T follicular helper cell (primary cell): ENCODE data around the gene MOAP1.
"Not testable (repeated sequence)": the region's sequence is repeated elsewhere in the genome, so short reads cannot be mapped to it uniquely, and the experiment has no call there.

Experiments used
- DNase-seq: peaks from one replicate; pipeline ENCODE4 v3.0.0-alpha.2; 2020; ENCODE audit warnings: low read depth
- total RNA-seq, 2 experiments: gene quantifications; one replicate each; lab custom pipeline; 2026; lab: John Stamatoyannopoulos, UW

Gene MOAP1
- total RNA-seq, result 37.9 to 102 reads per million in 2 experiments

DNA sequence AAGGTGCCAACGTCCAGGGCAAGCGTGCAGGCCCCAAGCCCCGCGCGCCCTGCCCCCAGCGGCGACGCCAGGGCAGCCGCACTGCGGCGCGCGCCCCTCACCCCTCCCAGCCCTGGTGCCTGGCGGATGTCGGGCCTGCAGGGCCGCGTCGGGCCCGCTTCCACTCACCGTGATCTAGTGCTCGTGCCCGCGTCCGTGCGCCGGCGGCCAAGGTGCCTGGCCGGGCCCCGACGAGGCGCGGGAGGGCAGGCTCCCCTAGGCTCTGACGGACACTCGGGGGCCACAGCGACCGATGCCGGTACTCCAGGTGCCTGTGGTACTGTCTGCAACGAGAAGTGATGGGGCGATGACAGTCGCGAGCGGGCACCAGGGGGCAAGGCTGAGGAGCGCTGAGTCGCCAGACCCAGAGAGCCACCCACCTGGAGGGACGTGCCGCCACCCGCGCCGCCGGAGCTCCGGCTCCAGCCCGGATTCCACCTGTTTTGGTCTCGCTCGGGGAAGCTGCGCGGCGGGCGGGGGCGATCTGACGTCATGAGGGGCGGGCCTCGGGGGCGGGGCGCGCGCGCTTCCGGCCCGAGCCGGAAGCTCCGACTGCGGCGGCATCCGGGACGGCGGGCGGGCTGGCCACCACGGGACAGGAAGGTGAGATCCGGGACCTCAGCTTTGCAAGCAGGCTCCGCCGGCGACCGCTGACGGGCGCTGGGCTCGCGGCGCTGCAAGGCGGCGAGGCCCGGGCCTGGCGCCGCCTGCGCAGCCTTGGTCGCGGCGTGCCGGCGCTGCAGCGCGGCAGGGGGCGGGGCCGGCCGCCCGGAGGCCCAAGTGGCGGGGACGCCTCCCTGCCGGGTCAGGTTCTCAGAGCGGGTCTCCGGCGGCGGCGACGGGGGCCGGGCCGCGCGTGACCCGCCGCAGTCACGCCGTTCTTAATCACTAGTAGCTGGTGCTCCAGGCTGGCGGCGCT lies at the start of gene MOAP1, which contains the start of gene LYSET:
Gene MOAP1, minus strand, starts transcription at position 507 of the 958 bp plus-strand sequence. CDS start 655 bp downstream, outside the sequence.
Gene LYSET, plus strand, starts transcription at position 927 of the 958 bp plus-strand sequence. CDS start 89 bp downstream, outside the sequence.
- peak; percentile 85 for DNase-seq

- DNase-seq, result not testable (repeated sequence)
Observed at GRCh38 chr14:93233078-93233477, 48.4 kb upstream of the MOAP1 start.

- DNase-seq, result no peak
Observed at GRCh38 chr14:93232159-93232558, 47.5 kb upstream of the MOAP1 start.

DNA sequence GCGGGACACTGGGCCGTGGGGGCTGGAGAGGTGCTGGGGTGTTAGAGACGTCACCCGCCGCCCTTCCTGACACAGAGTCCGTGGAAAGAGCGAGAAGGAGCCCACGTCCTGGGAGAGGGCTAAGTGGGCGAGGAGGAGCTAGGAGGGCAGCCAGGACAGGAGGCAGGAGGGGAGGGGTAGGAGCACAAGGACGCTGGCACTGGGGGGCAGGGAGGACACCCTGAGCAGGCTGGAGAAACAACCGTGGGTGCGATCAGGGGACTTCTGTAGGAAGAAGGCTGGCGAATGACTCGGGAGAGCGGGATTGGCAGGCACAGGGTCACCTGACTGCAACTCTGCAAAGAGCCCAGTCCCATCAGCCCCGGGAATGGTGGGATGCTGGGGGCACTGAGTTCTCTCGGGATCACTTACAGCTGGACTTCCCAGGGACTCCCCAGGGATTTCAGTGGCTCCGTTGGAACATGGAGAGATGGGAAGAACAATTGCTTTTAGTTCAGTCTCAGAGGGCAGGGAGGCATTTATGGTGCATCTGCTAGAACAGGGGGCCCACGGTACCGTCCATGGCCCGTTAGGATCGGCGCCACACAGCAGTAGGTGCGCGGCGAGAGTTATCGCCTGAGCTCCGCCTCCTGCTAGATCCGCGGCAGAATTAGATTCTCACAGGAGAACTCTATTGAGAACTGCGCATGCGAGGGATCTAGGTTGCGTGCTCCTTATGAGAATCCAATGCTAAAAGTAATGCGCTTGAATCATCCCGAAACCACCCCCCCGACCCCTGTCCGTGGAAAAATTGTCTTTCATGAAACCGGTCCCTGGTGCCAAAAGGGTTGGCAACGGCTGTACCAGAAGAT lies 46.7 kb upstream of the MOAP1 start:
- no peak for DNase-seq

GRCh38 chr14:93230539-93230938 lies 45.8 kb upstream of the MOAP1 start:
- no peak for DNase-seq

DNA sequence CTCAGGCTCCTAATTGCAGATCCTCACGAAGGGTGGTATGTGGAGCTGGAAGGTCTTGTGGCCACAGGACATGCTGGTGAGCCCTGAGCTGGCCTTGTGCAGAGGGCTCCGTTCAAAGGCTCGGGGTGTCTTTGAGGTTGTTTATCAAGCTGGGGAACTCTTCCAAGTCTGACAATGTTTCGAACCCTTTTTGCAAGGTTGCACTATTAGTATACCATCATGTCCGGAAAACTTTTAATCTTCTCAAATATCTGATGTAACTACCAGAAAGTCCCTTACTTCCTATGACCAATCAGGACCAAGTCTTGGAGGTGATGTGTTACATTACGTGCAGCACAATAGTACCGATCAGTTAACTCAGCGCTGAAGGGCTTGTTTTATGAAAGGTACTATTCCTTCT lies 43.9 kb upstream of the MOAP1 start:
- DNase-seq, result no peak

- no peak for DNase-seq
Observed at GRCh38 chr14:93223565-93223964, 38.9 kb upstream of the MOAP1 start.

DNA sequence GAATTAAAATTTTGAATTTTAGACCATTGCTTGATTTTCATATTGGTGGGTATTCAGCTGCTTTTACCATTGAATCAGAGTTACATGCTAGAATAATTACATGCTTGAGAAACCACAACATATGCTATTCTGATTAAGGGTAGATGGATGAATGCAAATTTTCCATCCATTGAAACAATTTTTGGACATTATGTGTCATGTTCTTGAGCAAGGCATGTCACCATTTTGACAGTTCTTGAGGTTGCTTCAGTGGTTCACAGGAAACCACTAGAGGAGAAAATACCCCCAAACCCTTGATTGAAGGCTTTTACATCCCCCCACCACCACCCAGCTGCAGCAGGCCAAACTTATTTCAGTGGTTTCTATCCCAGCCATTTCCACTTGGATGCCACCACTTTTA lies 35.8 kb upstream of the MOAP1 start:
- no peak for DNase-seq

GRCh38 chr14:93219103-93219726 lies 34.5 kb upstream of the MOAP1 start:
- DNase-seq, result peak; percentile 28

GRCh38 chr14:93214598-93214997 lies 29.9 kb upstream of the MOAP1 start:
- DNase-seq, result no peak

GRCh38 chr14:93212432-93212831 lies 27.7 kb upstream of the MOAP1 start:
- no peak for DNase-seq

DNA sequence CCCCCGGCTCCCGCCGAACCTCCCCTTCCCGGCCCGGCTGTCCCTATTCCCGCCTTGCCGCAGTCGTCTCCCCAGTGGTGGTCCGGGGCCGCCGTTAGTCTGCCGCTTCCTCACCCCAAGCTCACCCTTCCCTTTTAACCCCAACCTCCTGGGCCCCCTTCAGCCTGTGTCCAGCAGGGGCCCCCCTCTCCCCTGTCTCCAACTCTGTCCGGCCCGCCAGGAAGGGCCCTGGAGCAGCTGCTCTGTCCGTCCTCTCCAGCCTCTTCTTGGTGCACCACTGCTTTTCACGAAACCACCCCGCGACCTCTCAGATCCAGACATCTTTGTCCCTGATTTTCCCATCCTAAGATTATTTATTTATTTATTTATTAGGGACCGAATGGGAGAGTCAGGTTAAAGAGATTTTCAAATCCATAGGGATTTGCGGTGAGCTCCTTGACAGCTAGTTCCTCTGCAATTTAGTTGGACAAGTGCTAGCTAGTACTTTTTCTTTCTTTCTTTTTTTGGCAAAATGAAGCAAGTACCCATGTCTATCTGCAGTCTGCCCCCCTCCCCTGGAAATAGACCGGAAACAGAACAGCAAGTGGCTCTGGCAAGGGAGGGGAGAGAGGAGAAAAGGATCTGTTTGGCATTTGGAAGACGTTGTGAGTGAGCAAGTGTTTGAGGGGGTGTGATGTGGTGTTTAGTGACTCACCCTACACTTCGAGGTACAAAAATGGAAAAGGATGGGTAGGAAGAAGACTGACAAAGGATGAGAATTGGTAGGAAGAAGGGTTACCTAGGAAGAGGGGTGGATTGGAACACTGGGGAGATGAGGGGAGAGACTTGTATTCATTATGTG lies 23.0 kb upstream of the MOAP1 start:
- DNase-seq, result no peak

GRCh38 chr14:93206793-93207467 lies 22.2 kb upstream of the MOAP1 start, which contains the start of the genes GON7 and UBR7:
Gene GON7 (minus strand): TSS chr14:93207065. CDS start chr14:93207037, 28 bp downstream.
Gene UBR7 (plus strand): TSS chr14:93207256. CDS start chr14:93207292, 36 bp downstream.
- peak; percentile 82 for DNase-seq

DNA sequence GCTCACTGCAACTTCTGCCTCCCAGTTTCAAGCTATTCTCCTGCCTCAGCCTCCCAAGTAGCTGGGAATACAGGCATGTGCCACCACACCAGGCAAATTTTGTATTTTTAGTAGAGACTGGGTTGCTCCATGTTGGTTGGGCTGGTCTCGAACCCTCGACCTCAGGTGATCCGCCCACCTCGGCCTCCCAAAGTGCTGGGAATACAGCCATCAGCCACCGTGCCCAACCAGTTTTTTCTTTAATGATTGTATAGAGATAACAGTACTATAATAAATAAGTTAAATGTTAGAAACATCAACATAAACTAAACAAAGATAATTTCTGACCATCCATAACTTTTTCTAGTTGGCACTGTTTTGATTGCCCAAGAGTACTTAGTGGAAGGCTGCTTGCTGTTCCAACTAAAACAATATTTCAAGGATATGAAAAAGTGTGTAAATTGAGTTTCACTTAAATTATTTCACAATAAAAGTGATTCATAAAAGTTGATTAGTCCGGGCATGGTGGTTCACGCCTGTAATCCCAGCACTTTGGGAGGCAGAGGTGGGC lies 16.5 kb upstream of the MOAP1 start:
- DNase-seq, result no peak

- DNase-seq, result no peak
Observed at GRCh38 chr14:93200553-93200952, 15.9 kb upstream of the MOAP1 start.

DNA sequence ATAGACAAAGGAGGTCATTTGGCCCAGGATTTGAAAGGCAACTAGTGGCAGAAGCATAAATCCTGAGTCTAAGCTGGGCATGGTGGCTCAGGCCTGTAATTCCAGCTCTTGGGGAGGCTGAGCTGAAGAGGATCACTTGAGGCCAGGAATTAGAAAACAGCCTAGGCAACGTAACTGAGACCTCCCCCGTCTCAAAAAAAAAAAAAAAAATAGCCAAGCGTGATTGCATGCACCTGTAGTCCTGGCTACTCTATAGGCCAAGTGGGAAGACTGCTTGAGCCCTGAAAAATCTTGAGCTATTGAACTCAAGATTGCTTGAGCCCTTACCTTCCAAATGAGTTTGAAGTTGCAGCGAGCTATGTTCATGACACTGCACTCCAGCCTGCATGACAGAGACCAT lies 14.3 kb upstream of the MOAP1 start:
- DNase-seq, result no peak

- no peak for DNase-seq
Observed at GRCh38 chr14:93195316-93195999, 10.8 kb upstream of the MOAP1 start.

DNA sequence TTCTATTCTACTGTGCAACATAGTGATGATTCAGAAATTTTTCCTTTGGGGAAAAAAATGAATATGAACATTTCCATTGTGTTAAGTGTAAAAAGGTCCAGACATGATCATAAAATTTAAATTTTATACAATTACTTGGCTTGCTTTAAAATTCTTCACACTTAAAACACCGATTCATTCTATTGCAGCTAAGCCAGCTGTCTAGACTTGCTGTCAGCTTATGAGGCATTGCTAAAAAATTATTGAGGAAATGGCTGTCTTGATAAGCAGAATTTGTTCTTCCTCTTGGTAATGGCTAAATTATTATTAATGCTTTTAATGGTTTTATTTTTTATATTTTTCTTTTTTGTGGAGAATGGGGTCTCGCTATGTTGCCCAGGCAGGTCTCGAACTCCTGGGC lies 2.3 kb upstream of the MOAP1 start:
- no peak for DNase-seq

- no peak for DNase-seq
Observed at GRCh38 chr14:93186466-93186865, 1.8 kb upstream of the MOAP1 start.
